SK-N-SH (cell line): Measurements from ENCODE around the gene TBC1D1.

Source experiments
- RCOR1 ChIP-seq: fragments of 150-350 bp; IDR thresholded peaks from 2 replicates; pipeline ENCODE4 v1.6.1; 2017; ENCODE audit warnings: antibody characterized with exemption, low read length
- RFX5 ChIP-seq: IDR thresholded peaks from 2 replicates; pipeline ENCODE4 v1.6.1; 2012; ENCODE audit warnings: mild to moderate bottlenecking, improper control_type of control experiment, low read length
- SMC3 ChIP-seq: IDR thresholded peaks from 2 replicates; pipeline ENCODE4 v1.6.1; 2012; ENCODE audit warnings: low read depth, low read length, improper control_type of control experiment
- TF ChIP-seq, protein P1 (sequence below): fragments of 200-600 bp; sonication (generic); IDR thresholded peaks from 2 replicates; pipeline ENCODE4 v1.6.1; 2017; ENCODE audit warnings: antibody characterized with exemption, mild to moderate bottlenecking, moderate library complexity
- TF ChIP-seq, protein P2 (sequence below): IDR thresholded peaks from 2 replicates; pipeline ENCODE4 v1.4.0; 2012; ENCODE audit warnings: low read depth, borderline replicate concordance

DNA sequence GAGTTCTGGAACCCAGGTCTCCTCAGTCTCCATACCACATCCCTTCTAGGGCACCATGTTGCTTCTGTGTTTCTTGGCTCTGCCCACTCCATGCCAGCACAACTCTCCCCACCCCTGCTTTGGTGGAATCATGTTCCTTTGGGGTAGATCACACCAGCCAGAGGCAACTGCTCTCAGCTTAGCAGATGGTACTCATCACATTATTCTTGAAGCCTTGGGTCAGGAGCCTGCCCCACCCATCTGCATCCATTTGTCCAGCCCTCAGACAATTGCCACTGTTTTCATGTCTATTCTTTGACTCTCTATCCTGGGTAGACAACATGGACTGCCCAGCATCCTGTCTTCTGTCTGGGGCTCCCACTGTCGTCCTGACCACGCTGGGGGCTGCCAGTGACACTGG, 216.9 kb downstream of the TBC1D1 start:
- TF ChIP-seq RCOR1 (no peak), RFX5 (no peak), SMC3 (no peak)
- TF ChIP-seq, protein P1, sequence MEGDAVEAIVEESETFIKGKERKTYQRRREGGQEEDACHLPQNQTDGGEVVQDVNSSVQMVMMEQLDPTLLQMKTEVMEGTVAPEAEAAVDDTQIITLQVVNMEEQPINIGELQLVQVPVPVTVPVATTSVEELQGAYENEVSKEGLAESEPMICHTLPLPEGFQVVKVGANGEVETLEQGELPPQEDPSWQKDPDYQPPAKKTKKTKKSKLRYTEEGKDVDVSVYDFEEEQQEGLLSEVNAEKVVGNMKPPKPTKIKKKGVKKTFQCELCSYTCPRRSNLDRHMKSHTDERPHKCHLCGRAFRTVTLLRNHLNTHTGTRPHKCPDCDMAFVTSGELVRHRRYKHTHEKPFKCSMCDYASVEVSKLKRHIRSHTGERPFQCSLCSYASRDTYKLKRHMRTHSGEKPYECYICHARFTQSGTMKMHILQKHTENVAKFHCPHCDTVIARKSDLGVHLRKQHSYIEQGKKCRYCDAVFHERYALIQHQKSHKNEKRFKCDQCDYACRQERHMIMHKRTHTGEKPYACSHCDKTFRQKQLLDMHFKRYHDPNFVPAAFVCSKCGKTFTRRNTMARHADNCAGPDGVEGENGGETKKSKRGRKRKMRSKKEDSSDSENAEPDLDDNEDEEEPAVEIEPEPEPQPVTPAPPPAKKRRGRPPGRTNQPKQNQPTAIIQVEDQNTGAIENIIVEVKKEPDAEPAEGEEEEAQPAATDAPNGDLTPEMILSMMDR = no peak
- TF ChIP-seq, protein P2, sequence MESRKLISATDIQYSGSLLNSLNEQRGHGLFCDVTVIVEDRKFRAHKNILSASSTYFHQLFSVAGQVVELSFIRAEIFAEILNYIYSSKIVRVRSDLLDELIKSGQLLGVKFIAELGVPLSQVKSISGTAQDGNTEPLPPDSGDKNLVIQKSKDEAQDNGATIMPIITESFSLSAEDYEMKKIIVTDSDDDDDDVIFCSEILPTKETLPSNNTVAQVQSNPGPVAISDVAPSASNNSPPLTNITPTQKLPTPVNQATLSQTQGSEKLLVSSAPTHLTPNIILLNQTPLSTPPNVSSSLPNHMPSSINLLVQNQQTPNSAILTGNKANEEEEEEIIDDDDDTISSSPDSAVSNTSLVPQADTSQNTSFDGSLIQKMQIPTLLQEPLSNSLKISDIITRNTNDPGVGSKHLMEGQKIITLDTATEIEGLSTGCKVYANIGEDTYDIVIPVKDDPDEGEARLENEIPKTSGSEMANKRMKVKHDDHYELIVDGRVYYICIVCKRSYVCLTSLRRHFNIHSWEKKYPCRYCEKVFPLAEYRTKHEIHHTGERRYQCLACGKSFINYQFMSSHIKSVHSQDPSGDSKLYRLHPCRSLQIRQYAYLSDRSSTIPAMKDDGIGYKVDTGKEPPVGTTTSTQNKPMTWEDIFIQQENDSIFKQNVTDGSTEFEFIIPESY = no peak
